SU-DHL-6 (cell line): ENCODE measurements around the gene PRKN.

Experiments
- EZH2phosphoT487 ChIP-seq: fragments of 200-600 bp; sonication (generic), shearing (Covaris generic); conservative IDR thresholded peaks from 2 replicates; pipeline ENCODE4 v1.6.1; 2018; ENCODE audit warnings: mild to moderate bottlenecking, antibody characterized with exemption, low read length, moderate library complexity, mixed read lengths
- TF ChIP-seq, protein P1 (sequence below): fragments of 200-600 bp; sonication (generic); IDR thresholded peaks from one replicate; pipeline ENCODE4 v1.5.1; 2017; ENCODE audit warnings: antibody characterized with exemption, mild to moderate bottlenecking, low read length, moderate library complexity; ENCODE audit not compliant: insufficient read depth, poor library complexity, severe bottlenecking

DNA sequence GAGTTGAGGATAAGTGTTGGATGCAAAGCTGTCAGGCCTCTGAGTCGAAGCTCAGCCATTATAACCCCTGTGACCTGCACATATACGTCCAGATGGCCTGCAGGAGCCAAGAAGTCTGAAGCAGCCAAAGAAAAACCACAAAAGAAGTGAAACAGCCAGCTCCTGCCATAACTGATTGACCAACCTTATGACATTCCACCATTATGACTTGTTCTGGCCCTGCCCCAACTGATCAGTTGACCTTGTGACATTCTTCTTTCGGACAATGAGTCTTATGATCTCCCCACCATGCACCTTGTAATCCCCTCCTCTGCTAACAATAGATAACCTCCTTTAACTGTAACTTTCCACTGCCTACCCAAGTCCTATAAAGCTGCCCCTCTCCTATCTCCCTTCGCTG is 1320.0 kb downstream of the PRKN start:
- TF ChIP-seq, protein P1, sequence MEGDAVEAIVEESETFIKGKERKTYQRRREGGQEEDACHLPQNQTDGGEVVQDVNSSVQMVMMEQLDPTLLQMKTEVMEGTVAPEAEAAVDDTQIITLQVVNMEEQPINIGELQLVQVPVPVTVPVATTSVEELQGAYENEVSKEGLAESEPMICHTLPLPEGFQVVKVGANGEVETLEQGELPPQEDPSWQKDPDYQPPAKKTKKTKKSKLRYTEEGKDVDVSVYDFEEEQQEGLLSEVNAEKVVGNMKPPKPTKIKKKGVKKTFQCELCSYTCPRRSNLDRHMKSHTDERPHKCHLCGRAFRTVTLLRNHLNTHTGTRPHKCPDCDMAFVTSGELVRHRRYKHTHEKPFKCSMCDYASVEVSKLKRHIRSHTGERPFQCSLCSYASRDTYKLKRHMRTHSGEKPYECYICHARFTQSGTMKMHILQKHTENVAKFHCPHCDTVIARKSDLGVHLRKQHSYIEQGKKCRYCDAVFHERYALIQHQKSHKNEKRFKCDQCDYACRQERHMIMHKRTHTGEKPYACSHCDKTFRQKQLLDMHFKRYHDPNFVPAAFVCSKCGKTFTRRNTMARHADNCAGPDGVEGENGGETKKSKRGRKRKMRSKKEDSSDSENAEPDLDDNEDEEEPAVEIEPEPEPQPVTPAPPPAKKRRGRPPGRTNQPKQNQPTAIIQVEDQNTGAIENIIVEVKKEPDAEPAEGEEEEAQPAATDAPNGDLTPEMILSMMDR = no peak
- TF ChIP-seq EZH2phosphoT487 = no peak
